ENCODE data around the gene SPINK1.

- TF ChIP-seq POLR2AphosphoS5 (IDR thresholded peaks at IDR 0.05; ENCODE audit: low read depth, low read length) (no peak), TAF1 (IDR thresholded peaks at IDR 0.05; ENCODE audit: borderline replicate concordance, insufficient read depth, low read length) (no peak)
These were observed 45.2 kb upstream of the SPINK1 start for GRCh38 chr5:147876626-147877025.
